H1 (cell line): ENCODE data around the gene SLCO2A1. TPM values are rescaled to one million over a fixed set of nuclear protein-coding genes. Genes with fewer than 3 reads are reported as not detected.

Source experiments
- POLR2A ChIP-seq, 2 experiments: IDR thresholded peaks; 1 replicate in 1 of 2; 2 replicates in 1 of 2; pipeline ENCODE4 v1.6.1; 2011; ENCODE audit warnings: low read depth in 2 of 2, low read length in 2 of 2, mild to moderate bottlenecking in 2 of 2; ENCODE audit errors: control extremely low read depth in 1 of 2
- SAP30 ChIP-seq: fragments of 300-600 bp; sonication (generic); IDR thresholded peaks from 2 replicates; pipeline ENCODE4 v1.7.1; 2012; ENCODE audit warnings: low read length, moderate library complexity, mild to moderate bottlenecking, inconsistent platforms; ENCODE audit not compliant: insufficient read depth, insufficient replicate concordance
- polyA plus RNA-seq, 7 experiments: library from polyadenylated mRNA; depleted of rRNA in 3 of 7; stranded (reverse) in 5 of 7; unstranded in 2 of 7; fragments of >200 nt in 5 of 7; fragments of 200-250 nt in 2 of 7; gene quantifications; 1 replicate in 5 of 7; 2 replicates in 1 of 7; 4 replicates in 1 of 7; pipeline versions ENCODE4 v1.2.1 to v1.2.3, GENCODE V29; 2011 to 2013; ENCODE audit warnings: missing spikeins in 2 of 7, mixed read lengths in 2 of 7
- total RNA-seq: library from RNA; stranded (reverse); fragmentation: NEBNext Ultra II Directional; extraction: Animal tissue kit (Norgen Biotek cat#: 25700); gene quantifications from 2 replicates; pipeline ENCODE4 v1.2.1, GENCODE V29; 2021
- TF ChIP-seq, protein P1 (sequence below): fragments of 300-600 bp; sonication (generic); IDR thresholded peaks from 2 replicates; pipeline ENCODE4 v1.7.1; 2012; ENCODE audit warnings: low read length, moderate library complexity, mild to moderate bottlenecking, inconsistent platforms; ENCODE audit not compliant: insufficient replicate concordance

SLCO2A1 gene
- total and polyA plus RNA-seq, 2 of the 8 experiments (the other 6 are each of a cell fraction or from before 2014, with no cell fraction given), result 1.1 to 2.3 TPM

DNA sequence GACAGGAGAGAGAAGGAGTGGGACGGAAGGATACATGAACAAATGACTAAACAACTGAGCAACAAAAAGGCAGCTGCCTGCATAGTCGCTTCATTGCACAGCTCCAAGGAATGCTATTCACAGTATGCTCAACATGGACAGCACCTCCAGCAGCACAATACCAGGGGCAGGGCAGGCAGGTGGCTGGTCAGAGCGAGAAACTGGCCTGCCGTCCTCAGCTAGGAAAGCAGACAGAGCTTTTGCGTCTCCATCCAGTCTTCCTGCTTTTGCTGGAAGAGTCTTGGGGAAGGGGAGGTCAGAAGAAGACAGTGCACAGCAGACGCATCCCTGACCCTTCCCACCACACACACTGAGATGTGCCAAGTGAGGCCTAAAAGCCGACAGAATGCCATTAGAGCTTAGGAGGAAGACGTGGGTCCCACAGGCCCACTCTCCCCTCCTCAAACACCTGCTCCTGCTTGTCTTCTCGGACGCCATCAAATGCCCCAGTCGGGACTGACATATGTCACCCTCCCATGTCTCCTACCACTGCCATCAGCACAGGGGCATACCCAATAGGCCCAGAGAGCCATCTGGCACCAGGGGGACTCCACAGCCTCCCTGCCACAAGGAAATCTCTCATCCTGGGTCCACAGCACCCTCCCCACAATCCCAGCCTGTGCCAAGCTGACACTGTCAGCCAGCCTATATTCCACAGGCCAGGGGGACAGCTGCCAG, 137.9 kb downstream of the SLCO2A1 start (continued):
- TF ChIP-seq, protein P1, sequence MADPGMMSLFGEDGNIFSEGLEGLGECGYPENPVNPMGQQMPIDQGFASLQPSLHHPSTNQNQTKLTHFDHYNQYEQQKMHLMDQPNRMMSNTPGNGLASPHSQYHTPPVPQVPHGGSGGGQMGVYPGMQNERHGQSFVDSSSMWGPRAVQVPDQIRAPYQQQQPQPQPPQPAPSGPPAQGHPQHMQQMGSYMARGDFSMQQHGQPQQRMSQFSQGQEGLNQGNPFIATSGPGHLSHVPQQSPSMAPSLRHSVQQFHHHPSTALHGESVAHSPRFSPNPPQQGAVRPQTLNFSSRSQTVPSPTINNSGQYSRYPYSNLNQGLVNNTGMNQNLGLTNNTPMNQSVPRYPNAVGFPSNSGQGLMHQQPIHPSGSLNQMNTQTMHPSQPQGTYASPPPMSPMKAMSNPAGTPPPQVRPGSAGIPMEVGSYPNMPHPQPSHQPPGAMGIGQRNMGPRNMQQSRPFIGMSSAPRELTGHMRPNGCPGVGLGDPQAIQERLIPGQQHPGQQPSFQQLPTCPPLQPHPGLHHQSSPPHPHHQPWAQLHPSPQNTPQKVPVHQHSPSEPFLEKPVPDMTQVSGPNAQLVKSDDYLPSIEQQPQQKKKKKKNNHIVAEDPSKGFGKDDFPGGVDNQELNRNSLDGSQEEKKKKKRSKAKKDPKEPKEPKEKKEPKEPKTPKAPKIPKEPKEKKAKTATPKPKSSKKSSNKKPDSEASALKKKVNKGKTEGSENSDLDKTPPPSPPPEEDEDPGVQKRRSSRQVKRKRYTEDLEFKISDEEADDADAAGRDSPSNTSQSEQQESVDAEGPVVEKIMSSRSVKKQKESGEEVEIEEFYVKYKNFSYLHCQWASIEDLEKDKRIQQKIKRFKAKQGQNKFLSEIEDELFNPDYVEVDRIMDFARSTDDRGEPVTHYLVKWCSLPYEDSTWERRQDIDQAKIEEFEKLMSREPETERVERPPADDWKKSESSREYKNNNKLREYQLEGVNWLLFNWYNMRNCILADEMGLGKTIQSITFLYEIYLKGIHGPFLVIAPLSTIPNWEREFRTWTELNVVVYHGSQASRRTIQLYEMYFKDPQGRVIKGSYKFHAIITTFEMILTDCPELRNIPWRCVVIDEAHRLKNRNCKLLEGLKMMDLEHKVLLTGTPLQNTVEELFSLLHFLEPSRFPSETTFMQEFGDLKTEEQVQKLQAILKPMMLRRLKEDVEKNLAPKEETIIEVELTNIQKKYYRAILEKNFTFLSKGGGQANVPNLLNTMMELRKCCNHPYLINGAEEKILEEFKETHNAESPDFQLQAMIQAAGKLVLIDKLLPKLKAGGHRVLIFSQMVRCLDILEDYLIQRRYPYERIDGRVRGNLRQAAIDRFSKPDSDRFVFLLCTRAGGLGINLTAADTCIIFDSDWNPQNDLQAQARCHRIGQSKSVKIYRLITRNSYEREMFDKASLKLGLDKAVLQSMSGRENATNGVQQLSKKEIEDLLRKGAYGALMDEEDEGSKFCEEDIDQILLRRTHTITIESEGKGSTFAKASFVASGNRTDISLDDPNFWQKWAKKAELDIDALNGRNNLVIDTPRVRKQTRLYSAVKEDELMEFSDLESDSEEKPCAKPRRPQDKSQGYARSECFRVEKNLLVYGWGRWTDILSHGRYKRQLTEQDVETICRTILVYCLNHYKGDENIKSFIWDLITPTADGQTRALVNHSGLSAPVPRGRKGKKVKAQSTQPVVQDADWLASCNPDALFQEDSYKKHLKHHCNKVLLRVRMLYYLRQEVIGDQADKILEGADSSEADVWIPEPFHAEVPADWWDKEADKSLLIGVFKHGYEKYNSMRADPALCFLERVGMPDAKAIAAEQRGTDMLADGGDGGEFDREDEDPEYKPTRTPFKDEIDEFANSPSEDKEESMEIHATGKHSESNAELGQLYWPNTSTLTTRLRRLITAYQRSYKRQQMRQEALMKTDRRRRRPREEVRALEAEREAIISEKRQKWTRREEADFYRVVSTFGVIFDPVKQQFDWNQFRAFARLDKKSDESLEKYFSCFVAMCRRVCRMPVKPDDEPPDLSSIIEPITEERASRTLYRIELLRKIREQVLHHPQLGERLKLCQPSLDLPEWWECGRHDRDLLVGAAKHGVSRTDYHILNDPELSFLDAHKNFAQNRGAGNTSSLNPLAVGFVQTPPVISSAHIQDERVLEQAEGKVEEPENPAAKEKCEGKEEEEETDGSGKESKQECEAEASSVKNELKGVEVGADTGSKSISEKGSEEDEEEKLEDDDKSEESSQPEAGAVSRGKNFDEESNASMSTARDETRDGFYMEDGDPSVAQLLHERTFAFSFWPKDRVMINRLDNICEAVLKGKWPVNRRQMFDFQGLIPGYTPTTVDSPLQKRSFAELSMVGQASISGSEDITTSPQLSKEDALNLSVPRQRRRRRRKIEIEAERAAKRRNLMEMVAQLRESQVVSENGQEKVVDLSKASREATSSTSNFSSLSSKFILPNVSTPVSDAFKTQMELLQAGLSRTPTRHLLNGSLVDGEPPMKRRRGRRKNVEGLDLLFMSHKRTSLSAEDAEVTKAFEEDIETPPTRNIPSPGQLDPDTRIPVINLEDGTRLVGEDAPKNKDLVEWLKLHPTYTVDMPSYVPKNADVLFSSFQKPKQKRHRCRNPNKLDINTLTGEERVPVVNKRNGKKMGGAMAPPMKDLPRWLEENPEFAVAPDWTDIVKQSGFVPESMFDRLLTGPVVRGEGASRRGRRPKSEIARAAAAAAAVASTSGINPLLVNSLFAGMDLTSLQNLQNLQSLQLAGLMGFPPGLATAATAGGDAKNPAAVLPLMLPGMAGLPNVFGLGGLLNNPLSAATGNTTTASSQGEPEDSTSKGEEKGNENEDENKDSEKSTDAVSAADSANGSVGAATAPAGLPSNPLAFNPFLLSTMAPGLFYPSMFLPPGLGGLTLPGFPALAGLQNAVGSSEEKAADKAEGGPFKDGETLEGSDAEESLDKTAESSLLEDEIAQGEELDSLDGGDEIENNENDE, result no peak
- no peak for TF ChIP-seq SAP30
- no peak for TF ChIP-seq POLR2A (IDR thresholded peaks at IDR 0.05; ENCODE audit: control extremely low read depth in 1 of 2, low read depth in 2 of 2, low read length in 2 of 2)
